GM18511 (cell line): ENCODE results near the gene LNPK.
"Not testable (repeated sequence)": the region's sequence is repeated elsewhere in the genome, so short reads cannot be mapped to it uniquely, and the experiment has no call there.

ENCODE experiments used
- ATAC-seq: cut with Tn5 transposase; IDR thresholded peaks from one replicate; pipeline ENCODE4 v1.9.1; 2021; ENCODE audit warnings: mild to moderate bottlenecking, moderate library complexity; ENCODE audit not compliant: unreplicated experiment

LNPK gene

GRCh38 chr2:175976391-175977157 lies 25.5 kb downstream of the LNPK start:
- ATAC-seq: no peak

- ATAC-seq: no peak
Measured at GRCh38 chr2:175973373-175973772, 28.7 kb downstream of the LNPK start.

- ATAC-seq: no peak
Measured at GRCh38 chr2:175966839-175967238, 35.2 kb downstream of the LNPK start.

GRCh38 chr2:175965773-175966172 lies 36.3 kb downstream of the LNPK start:
- no peak for ATAC-seq

- no peak for ATAC-seq
Measured at GRCh38 chr2:175964195-175964594, 37.9 kb downstream of the LNPK start.

GRCh38 chr2:175963171-175963570 lies 38.9 kb downstream of the LNPK start:
- ATAC-seq: not testable (repeated sequence)

- no peak for ATAC-seq
Measured at GRCh38 chr2:175957845-175958244, 44.2 kb downstream of the LNPK start.

GRCh38 chr2:175955136-175955535 lies 46.9 kb downstream of the LNPK start:
- ATAC-seq: no peak

GRCh38 chr2:175950512-175950911 lies 51.6 kb downstream of the LNPK start:
- ATAC-seq: no peak

- no peak for ATAC-seq
Measured at GRCh38 chr2:175948191-175948590, 53.9 kb downstream of the LNPK start.

- ATAC-seq: no peak
Measured at GRCh38 chr2:175947073-175947472, 55.0 kb downstream of the LNPK start.

GRCh38 chr2:175941699-175942098 lies 60.4 kb downstream of the LNPK start:
- no peak for ATAC-seq

- ATAC-seq: no peak
Measured at GRCh38 chr2:175937216-175937615, 64.9 kb downstream of the LNPK start.

GRCh38 chr2:175935289-175936181 lies 66.5 kb downstream of the LNPK start:
- no peak for ATAC-seq

GRCh38 chr2:175932675-175933074 lies 69.4 kb downstream of the LNPK start:
- no peak for ATAC-seq

- ATAC-seq: no peak
Measured at GRCh38 chr2:175931805-175932204, 70.3 kb downstream of the LNPK start.

GRCh38 chr2:175930504-175930903 lies 71.6 kb downstream of the LNPK start:
- no peak for ATAC-seq

GRCh38 chr2:175929850-175930249 lies 72.2 kb downstream of the LNPK start:
- ATAC-seq: no peak

- no peak for ATAC-seq
Measured at GRCh38 chr2:175926272-175926671, 75.8 kb downstream of the LNPK start.

GRCh38 chr2:175922160-175922559 lies 79.9 kb downstream of the LNPK start:
- ATAC-seq: no peak

- no peak for ATAC-seq
Measured at GRCh38 chr2:175918935-175919334, 83.1 kb downstream of the LNPK start.

- no peak for ATAC-seq
Measured at GRCh38 chr2:175914846-175915245, 87.2 kb downstream of the LNPK start.
